ENCODE measurements around the gene ECT2. TPM values are rescaled to one million over a fixed set of nuclear protein-coding genes. Genes with fewer than 3 reads are reported as not detected.
"Not testable (repeated sequence)": the region's sequence is repeated elsewhere in the genome, so short reads cannot be mapped to it uniquely, and the experiment has no call there.

ECT2 gene
- polyA plus RNA-seq, 1 donor (not counting 4 experiments of a cell fraction or from before 2014, with no cell fraction given): 34.2 TPM

GRCh38 chr3:172701751-172702150 lies 48.8 kb upstream of the ECT2 start:
- Histone ChIP-seq H3K9me3 (ENCODE audit: control insufficient read depth, low read depth, low read length) (no peaks in the 10 kb centered on the region), H3K36me3 (ENCODE audit: control insufficient read depth in 2 of 2, extremely low read depth in 1 of 2, insufficient read depth in 2 of 2, low read length in 2 of 2) (peaks cover 0 to 3% of the 10 kb centered on the region in 2 experiments), H2AFZ (ENCODE audit: control insufficient read depth, low read length) (no peak overlapping the region), H3K4me2 (ENCODE audit: control insufficient read depth, extremely low read depth, insufficient read depth, low read depth, low read length) (no peak overlapping the region), H3K27me3 (ENCODE audit: control insufficient read depth, extremely low read depth, insufficient read depth, low read length) (no peaks in the 10 kb centered on the region), H3K79me2 (ENCODE audit: control insufficient read depth, insufficient read depth, low read length) (peaks cover 3% of the 10 kb centered on the region), H3K9me1 (ENCODE audit: control insufficient read depth, extremely low read depth, insufficient read depth, low read length) (no peaks in the 10 kb centered on the region), H3K27ac (ENCODE audit: control insufficient read depth, insufficient read depth, low read length) (no peak overlapping the region), H3K4me1 (ENCODE audit: control insufficient read depth, extremely low read depth, insufficient read depth, low read length) (no peaks in the 10 kb centered on the region), H3K4me3 (ENCODE audit: control insufficient read depth in 2 of 3, extremely low read depth in 1 of 3, insufficient read depth in 2 of 3, low read depth in 1 of 3, low read length in 3 of 3) (no peak overlapping the region), H4K20me1 (ENCODE audit: control insufficient read depth, extremely low read depth, insufficient read depth, low read length) (no peaks in the 10 kb centered on the region), H3K9ac (ENCODE audit: control insufficient read depth, extremely low read depth, insufficient read depth, low read length) (no peak overlapping the region)
- FAIRE-seq (no peak), DNase-seq (ENCODE audit: low read depth, low spot score) (no peak)
- no peak for TF ChIP-seq EZH2 (IDR thresholded peaks at IDR 0.05; ENCODE audit: low read length)
- TF ChIP-seq CTCF (optimal IDR thresholded peaks at IDR 0.05 in 1 of 3, IDR thresholded peaks at IDR 0.05 in 1 of 3, conservative IDR thresholded peaks at IDR 0.05 in 1 of 3; ENCODE audit: extremely low read depth in 1 of 3, insufficient read depth in 2 of 3, low read length in 3 of 3): no peak
- dilution Hi-C loops (cut with MboI; ENCODE audit: extremely low pct_ligation_motif_present, low sequenced_read_pairs): no loop called here

GRCh38 chr3:172702256-172702655 lies 48.3 kb upstream of the ECT2 start:
- Histone ChIP-seq H3K79me2 (ENCODE audit: control insufficient read depth, insufficient read depth, low read length) (peaks cover 6% of the 10 kb centered on the region), H3K9me3 (ENCODE audit: control insufficient read depth, low read depth, low read length) (no peaks in the 10 kb centered on the region), H2AFZ (ENCODE audit: control insufficient read depth, low read length) (no peak overlapping the region), H3K9ac (ENCODE audit: control insufficient read depth, extremely low read depth, insufficient read depth, low read length) (no peak overlapping the region), H3K9me1 (ENCODE audit: control insufficient read depth, extremely low read depth, insufficient read depth, low read length) (no peaks in the 10 kb centered on the region), H3K36me3 (ENCODE audit: control insufficient read depth in 2 of 2, extremely low read depth in 1 of 2, insufficient read depth in 2 of 2, low read length in 2 of 2) (peaks cover 0 to 3% of the 10 kb centered on the region in 2 experiments), H3K4me3 (ENCODE audit: control insufficient read depth in 2 of 3, extremely low read depth in 1 of 3, insufficient read depth in 2 of 3, low read depth in 1 of 3, low read length in 3 of 3) (no peak overlapping the region), H3K4me1 (ENCODE audit: control insufficient read depth, extremely low read depth, insufficient read depth, low read length) (no peaks in the 10 kb centered on the region), H3K27me3 (ENCODE audit: control insufficient read depth, extremely low read depth, insufficient read depth, low read length) (no peaks in the 10 kb centered on the region), H3K4me2 (ENCODE audit: control insufficient read depth, extremely low read depth, insufficient read depth, low read depth, low read length) (no peak overlapping the region), H3K27ac (ENCODE audit: control insufficient read depth, insufficient read depth, low read length) (no peak overlapping the region), H4K20me1 (ENCODE audit: control insufficient read depth, extremely low read depth, insufficient read depth, low read length) (no peaks in the 10 kb centered on the region)
- dilution Hi-C loops (cut with MboI; ENCODE audit: extremely low pct_ligation_motif_present, low sequenced_read_pairs): no loop called here
- no peak for DNase-seq (ENCODE audit: low read depth, low spot score)
- no peak for FAIRE-seq
- TF ChIP-seq CTCF (optimal IDR thresholded peaks at IDR 0.05 in 1 of 3, IDR thresholded peaks at IDR 0.05 in 1 of 3, conservative IDR thresholded peaks at IDR 0.05 in 1 of 3; ENCODE audit: extremely low read depth in 1 of 3, insufficient read depth in 2 of 3, low read length in 3 of 3): no peak
- TF ChIP-seq EZH2 (IDR thresholded peaks at IDR 0.05; ENCODE audit: low read length): no peak

- H3K9me1 ChIP-seq (ENCODE audit: control insufficient read depth, extremely low read depth, insufficient read depth, low read length); dilution Hi-C loops (cut with MboI; ENCODE audit: extremely low pct_ligation_motif_present, low sequenced_read_pairs); DNase-seq (ENCODE audit: low read depth, low spot score); H3K27me3 ChIP-seq (ENCODE audit: control insufficient read depth, extremely low read depth, insufficient read depth, low read length); H3K36me3 ChIP-seq (ENCODE audit: control insufficient read depth in 2 of 2, extremely low read depth in 1 of 2, insufficient read depth in 2 of 2, low read length in 2 of 2); H4K20me1 ChIP-seq (ENCODE audit: control insufficient read depth, extremely low read depth, insufficient read depth, low read length); H3K4me2 ChIP-seq (ENCODE audit: control insufficient read depth, extremely low read depth, insufficient read depth, low read depth, low read length); H3K4me1 ChIP-seq (ENCODE audit: control insufficient read depth, extremely low read depth, insufficient read depth, low read length); H3K79me2 ChIP-seq (ENCODE audit: control insufficient read depth, insufficient read depth, low read length); H3K9me3 ChIP-seq (ENCODE audit: control insufficient read depth, low read depth, low read length); H2AFZ ChIP-seq (ENCODE audit: control insufficient read depth, low read length); H3K27ac ChIP-seq (ENCODE audit: control insufficient read depth, insufficient read depth, low read length); FAIRE-seq; H3K9ac ChIP-seq (ENCODE audit: control insufficient read depth, extremely low read depth, insufficient read depth, low read length); H3K4me3 ChIP-seq (ENCODE audit: control insufficient read depth in 2 of 3, extremely low read depth in 1 of 3, insufficient read depth in 2 of 3, low read depth in 1 of 3, low read length in 3 of 3): not testable (repeated sequence)
Measured at GRCh38 chr3:172702731-172703130, 47.8 kb upstream of the ECT2 start.

All from keratinocyte (primary cell).